ENCODE measurements around the gene ATP8B1.

DNA sequence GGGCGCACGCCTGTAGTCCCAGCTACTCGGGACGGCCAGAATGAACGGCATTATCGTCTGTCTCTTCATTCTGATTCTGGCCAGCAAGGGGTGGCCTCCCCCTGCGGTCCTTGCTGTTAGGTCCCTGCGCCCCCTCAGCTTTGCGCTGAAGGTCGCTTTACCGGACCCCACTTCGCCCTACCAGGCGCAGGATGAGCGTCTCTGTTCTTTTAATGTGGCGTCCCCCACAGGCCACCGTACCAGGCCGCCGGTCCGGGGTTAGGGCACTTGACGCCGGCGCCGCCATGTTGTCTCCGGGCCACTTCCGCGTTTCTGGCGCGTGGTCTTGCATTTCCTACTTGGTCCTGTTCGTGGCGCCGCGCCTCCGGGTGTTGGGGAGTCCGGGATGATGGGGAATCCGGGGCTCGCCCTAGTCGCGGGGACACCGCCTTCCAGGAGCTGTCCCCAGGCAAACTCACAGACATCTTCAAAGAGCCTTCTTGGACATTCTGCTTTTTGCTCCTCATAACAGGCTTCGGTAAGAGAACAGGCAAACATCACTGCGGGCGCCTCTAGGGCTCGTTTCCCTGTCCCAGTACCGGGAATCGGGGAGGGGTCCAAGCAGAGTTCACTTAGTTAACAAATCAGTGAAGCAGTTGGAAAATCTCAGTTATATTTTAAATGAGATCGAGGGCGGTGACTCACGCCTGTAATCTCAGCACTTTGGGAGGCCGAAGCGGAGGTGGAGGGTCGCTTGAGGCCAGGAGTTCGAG, 172.9 kb downstream of the ATP8B1 start:
- TF ChIP-seq, protein P1, sequence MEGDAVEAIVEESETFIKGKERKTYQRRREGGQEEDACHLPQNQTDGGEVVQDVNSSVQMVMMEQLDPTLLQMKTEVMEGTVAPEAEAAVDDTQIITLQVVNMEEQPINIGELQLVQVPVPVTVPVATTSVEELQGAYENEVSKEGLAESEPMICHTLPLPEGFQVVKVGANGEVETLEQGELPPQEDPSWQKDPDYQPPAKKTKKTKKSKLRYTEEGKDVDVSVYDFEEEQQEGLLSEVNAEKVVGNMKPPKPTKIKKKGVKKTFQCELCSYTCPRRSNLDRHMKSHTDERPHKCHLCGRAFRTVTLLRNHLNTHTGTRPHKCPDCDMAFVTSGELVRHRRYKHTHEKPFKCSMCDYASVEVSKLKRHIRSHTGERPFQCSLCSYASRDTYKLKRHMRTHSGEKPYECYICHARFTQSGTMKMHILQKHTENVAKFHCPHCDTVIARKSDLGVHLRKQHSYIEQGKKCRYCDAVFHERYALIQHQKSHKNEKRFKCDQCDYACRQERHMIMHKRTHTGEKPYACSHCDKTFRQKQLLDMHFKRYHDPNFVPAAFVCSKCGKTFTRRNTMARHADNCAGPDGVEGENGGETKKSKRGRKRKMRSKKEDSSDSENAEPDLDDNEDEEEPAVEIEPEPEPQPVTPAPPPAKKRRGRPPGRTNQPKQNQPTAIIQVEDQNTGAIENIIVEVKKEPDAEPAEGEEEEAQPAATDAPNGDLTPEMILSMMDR (conservative IDR thresholded peaks at IDR 0.05 in 1 of 2, IDR thresholded peaks at IDR 0.05 in 1 of 2; ENCODE audit: low read depth in 1 of 2, low read length in 2 of 2): peak; percentile 60 to 69
- no peak for TF ChIP-seq EZH2 (IDR thresholded peaks at IDR 0.05; ENCODE audit: low read length, missing control alignments)

Measured in fibroblast of lung (primary cell).